LNCaP clone FGC (cell line): ENCODE measurements around the gene POU6F2.

Experiments
- DNase-seq: peaks from one replicate; pipeline ENCODE4 v3.0.0-alpha.2; 2011; ENCODE audit warnings: low read depth
- H3K4me3 ChIP-seq: 2 replicates; pipeline ENCODE4 v1.5.1; 2011; ENCODE audit warnings: mild to moderate bottlenecking, low read depth, low read length, control low read depth
- CTCF ChIP-seq: IDR thresholded peaks from 2 replicates; pipeline ENCODE4 v1.5.1; 2012; ENCODE audit warnings: mild to moderate bottlenecking; ENCODE audit not compliant: control insufficient read depth, insufficient read depth; ENCODE audit errors: extremely low read depth

The POU6F2 gene

DNA sequence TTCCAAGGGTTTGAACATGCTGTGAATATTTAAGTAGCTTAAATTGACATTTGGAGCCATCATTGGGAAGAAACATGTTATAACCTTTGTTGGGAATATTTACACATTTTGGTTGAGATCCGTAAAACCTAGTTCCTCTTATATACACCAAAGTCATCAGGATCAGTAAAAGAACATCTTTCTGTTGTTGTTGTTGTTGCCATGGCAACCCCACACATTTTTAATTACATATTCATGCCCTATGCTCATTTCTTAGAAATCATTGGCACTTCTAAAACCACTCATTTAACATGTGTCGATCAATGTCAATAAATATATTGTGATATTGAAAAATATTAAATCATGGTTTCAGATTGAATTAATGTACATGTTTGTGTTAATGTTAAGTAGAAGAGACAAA, 122.6 kb downstream of the POU6F2 start:
- H3K4me3 ChIP-seq, result no peak overlapping the region
- no peak for DNase-seq
- no peak for TF ChIP-seq CTCF

GRCh38 chr7:39102234-39102633, 124.5 kb downstream of the POU6F2 start:
- no peak for TF ChIP-seq CTCF
- H3K4me3 ChIP-seq, result no peak overlapping the region
- no peak for DNase-seq

DNA sequence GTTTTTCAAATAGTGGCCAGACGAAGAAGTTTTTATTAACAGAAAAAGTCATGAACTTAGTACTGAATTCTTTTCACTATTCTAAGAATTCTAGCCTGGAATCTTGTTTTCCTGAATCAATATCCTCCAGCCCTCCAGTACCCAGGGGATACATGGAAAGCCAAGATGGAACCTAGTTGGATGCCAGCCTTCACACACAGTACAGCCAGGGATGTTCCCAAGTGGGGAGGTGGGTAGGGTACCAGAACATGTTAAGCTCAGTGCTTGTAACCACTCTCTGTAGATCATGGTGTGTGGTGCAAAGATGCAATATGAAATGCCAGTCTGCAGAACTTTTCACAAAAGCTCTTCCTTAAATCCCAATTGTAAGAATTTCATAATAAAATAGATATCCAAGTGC, 128.0 kb downstream of the POU6F2 start:
- no peak for TF ChIP-seq CTCF
- no peak for DNase-seq
- H3K4me3 ChIP-seq, result no peak overlapping the region

- H3K4me3 ChIP-seq, result no peak overlapping the region
- DNase-seq, result no peak
- no peak for TF ChIP-seq CTCF
Observed at GRCh38 chr7:39125846-39126245, 148.1 kb downstream of the POU6F2 start.

DNA sequence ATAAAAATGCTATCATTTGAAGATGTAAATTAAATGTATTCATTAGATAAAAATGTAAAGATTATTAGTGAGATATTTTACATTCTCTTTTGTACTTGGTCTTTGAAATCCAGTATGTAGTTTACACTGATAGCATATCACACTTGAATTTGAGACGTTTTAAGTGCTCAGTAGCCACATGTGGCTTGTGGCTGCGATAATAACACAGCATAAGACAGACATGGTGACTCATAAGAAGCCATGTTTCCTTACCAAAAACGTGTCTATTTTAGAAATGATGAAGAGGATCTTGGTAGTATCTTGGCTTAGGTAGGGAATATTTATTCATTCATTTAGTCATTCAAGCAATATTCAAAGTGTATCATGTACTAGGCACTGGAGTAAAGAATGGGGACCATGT, 149.3 kb downstream of the POU6F2 start:
- DNase-seq, result no peak
- no peak for TF ChIP-seq CTCF
- H3K4me3 ChIP-seq, result no peak overlapping the region

- TF ChIP-seq CTCF, result no peak
- DNase-seq, result no peak
- H3K4me3 ChIP-seq, result no peak overlapping the region
Observed at GRCh38 chr7:39128287-39128843, 150.7 kb downstream of the POU6F2 start.

DNA sequence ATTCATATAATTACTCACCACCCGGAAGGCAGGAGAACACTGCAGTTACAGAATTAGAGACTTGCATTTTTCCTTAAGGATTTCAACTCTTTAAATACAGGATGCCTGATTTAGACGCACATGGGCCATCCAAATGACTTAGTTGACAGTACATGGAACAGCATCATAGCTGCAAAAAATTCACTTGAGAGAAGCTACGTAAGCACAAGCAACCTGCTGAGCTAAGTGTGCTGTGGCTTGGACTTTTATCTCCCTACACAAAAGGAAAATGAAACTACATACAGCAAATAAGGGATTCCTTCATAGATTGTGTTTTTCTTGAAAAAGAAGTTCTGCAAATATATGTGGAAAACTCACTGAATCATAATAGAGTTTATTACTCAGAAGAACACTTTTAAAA, 152.6 kb downstream of the POU6F2 start:
- DNase-seq, result no peak
- TF ChIP-seq CTCF, result no peak
- H3K4me3 ChIP-seq, result no peak overlapping the region
